GM19043 (cell line): Measurements from ENCODE around the gene ACOT9.
"Not testable (repeated sequence)": the region's sequence is repeated elsewhere in the genome, so short reads cannot be mapped to it uniquely, and the experiment has no call there.

ENCODE experiments used
- ATAC-seq: cut with Tn5 transposase; IDR thresholded peaks from one replicate; pipeline ENCODE4 v1.9.1; 2021; ENCODE audit warnings: low read depth; ENCODE audit not compliant: unreplicated experiment

ACOT9 gene

DNA sequence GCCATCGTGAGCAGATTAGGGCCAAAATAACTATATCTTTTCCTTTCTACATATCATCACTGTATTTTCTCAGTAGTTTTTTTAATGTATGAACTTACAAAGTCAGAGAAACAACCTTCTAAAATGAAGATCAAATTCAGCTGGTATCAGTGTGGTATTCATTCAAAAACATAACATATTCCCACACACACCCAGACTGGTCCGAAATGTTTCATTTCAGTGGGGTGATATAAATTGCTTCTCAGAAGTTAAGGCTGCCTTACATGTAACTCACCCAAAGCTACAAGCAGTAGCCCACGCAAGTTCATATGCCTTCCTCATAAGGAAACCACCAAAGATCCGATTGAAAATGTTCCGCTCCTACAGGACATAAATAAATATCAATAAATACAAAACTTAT, 37.8 kb downstream of the ACOT9 start:
- ATAC-seq: no peak

DNA sequence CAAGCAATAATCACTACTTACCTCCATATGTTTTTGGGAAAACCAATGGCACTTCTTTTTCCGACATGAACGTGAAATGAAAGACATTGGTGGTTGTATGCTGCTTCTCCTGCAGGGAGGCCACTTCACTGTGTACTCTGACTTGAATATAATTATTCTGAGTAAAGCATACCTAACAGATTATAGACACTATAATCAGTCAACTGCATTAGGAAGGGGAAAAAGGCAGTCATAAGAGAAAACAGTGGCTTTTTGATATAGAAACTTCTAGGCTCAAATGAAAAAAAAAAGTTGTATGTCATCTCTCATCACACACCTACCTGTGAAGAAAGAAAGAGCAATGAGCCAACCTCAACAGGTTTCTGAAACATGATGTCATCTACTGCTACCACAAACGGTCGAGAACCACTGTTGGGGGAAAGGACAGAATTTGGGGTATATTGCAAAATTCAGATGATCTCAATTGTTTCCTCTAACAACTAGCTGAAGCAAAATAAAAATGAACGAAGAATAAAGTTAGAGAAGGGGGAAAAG, 38.3 kb downstream of the ACOT9 start:
- no peak for ATAC-seq

DNA sequence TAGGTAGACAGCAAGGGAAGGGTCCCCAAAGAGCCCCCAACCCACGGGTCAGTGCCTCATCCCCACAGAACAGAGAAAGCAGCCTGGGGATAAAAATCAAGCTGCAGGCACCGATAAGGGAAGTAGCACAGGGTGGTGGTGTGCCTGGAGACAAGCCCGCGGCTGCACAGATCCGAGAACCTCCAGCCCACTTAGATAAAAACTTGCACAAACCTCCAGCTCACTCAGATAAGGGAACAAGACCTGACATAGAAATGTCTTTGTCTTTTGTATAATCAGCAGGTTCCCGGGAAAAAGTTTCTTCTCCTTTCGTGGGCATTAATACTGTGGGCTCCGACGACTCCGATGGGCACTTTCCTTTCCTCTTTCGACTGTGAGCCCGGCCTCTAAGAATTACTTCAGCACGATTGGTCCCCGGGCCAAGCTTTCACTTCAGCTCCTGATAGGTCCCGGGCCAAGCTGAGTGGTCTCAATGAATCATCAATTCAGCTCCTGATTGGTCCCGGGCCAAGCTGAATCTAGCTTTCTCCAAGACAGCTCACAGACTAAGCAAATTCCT, 43.4 kb downstream of the ACOT9 start:
- ATAC-seq: peak; percentile 69

DNA sequence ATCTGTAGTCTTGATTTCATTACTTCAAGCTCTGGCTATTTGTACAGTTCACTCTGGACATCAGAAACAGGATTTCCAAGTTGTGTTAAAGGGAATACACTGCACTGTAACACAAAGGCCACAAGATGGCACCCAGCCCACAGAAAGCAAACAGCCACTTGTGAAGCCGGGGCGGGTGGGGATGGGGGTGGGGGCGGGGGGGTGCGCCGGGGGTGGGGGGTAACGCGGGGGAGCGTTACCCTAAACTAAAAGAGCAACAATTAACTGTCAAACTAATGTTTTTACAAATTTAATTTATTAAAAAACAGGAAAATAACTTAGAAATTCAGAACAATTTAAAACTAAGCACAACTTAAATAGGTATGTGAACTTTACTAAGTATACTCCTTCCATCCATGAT, 48.5 kb downstream of the ACOT9 start:
- no peak for ATAC-seq

DNA sequence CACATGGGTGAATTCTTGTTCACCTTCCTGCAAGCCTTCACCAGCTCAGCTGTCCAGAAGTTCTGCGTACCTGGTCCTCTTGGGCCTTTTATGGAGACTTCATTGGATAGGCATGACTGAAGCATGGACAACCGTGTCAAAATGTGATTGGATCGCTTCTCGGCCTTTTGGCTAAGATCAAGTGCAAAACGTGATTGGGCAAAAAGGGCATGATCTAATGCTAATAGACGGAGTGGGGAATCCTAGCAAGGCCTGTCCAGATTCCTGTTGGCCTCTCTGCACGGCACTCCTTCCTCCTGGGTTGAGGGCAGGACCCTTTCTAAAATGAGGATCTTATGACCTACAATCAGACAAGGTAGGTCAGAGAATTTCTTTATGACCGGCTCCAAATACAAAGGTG, 50.9 kb downstream of the ACOT9 start:
- ATAC-seq: no peak

DNA sequence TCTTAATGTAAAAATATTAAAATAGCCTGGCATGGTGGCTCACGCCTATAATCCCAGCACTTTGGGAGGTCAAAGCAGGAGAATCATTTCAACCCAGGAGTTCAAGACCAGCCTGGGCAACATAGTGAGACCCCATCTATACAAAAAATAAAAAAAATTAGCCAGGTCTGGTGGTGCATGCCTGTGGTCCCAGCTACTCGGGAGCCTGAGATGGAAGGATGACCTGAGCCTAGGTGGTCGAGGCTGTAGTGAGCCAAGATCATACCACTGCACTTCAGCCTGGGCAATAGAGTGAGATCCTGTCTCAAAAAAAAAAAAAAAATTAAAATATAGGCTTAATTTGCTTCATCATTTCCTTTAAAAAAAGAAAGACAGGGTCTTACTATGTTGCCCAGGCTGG, 66.6 kb downstream of the ACOT9 start:
- not testable (repeated sequence) for ATAC-seq

DNA sequence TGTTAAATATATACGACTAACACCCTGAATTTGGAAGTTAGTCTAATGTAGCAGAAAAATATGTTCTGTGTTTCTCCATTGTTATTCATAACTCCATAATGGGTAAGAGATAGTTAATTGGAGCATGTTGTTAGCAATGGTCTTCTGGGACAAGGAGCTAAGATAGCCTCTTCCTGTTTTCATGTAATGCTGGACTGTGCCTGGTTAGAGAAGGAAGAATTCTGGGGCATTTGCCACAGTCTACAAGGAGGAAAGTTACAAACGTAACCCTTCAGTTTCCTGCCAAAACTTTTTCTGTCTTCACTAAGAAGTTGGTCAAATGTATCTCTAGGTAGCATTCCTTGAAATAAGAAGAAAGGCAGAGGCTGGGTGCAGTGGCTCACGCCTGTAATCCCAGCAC, 70.0 kb downstream of the ACOT9 start:
- ATAC-seq: no peak

DNA sequence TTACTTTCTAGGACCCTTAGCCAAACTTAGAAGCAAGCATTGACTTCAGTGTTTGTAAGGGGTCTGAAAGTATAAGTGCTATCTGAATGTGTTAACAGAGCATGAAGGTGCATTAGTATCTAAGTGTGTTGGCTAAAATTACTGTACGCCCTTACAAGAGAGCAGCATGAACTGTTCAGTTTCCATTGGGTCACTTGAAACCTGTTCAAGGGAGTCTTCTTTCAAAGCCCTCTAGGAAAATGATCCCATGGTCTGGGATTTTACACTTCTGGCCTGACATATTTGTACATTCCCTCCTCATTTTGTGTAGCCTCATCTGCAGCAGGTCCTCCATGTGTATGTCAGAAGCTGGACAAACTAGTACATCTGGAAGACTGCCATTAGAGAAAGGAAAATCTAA, 72.5 kb downstream of the ACOT9 start:
- no peak for ATAC-seq

DNA sequence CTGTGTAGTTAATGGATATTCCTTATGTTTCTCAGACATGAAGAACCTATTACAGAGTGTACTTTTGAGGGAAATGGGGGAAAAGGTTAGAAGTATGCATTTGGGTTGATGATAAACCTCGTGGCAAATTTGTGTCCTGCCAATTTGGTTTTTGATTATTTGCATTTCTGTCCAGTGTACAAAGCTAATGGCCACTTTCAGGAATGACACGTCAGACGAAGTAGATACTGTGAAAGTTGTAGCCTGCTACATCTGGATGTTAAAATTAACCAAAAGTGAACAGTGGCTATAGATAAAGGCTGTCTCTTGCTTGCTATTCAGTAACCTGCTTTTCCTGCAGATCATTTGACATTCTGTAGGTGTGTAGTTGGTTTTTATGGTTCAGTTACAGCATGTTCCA, 74.7 kb downstream of the ACOT9 start:
- ATAC-seq: peak; percentile 48

DNA sequence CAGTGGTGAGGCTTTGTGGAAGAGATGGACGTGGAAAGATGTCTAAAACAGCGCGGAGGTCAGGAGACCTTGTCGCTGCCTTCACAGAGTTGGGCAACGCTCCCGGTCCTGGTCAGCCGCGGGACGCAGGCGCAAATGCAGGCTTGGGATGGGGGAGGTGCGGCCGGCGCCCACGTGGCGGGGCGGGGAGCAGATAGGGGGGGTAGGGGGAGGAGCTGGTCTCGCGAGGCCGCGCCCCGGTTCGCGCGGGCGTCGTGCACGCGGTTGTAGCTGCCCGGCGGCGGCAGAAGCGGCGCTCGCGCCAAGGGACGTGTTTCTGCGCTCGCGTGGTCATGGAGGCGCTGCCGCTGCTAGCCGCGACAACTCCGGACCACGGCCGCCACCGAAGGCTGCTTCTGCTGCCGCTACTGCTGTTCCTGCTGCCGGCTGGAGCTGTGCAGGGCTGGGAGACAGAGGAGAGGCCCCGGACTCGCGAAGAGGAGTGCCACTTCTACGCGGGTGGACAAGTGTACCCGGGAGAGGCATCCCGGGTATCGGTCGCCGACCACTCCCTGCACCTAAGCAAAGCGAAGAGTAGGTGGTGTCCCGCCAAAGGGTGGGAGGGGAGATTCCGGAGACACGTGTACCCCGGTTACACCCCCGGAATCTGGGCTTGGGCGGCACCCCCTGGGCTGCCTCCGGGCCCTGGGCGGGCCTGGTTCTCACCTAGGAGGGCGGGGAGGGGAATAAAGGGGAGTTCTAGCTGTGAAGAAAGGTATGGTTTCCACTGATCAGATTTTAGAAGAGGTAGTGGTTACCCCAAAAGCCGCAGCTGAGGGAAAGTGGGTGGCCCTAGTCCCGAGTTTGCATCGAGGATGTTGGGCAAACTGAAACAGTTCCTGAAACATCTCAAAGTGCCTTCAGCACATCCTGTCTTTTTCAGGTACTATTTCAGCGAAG, 75.6 kb downstream of the ACOT9 start, which contains the start of gene PRDX4:
TSS of gene PRDX4 (plus strand) at position 255 of the 939 bp plus-strand sequence. CDS start at position 333, 78 bp downstream.
- ATAC-seq: peak; percentile 52

DNA sequence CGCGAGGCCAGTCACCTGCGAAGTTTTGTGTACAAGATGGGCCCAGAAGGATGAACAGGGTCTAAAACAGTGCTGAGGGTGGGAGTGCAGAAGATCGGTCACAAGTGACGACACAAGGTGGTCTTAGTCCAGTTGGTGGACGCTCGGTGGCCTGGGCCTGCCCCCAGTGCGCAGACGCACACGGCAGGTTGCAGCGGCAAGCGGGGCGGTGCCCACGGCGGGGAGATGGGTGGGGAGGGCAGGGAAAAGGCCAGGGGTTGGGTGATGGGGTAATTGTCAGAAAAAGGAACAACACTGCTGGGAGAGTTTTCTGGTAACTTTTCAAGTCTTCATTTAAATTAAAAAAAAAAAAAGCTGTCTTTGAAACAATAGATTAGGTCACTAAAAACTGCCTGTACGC, 76.8 kb downstream of the ACOT9 start:
- ATAC-seq: no peak

DNA sequence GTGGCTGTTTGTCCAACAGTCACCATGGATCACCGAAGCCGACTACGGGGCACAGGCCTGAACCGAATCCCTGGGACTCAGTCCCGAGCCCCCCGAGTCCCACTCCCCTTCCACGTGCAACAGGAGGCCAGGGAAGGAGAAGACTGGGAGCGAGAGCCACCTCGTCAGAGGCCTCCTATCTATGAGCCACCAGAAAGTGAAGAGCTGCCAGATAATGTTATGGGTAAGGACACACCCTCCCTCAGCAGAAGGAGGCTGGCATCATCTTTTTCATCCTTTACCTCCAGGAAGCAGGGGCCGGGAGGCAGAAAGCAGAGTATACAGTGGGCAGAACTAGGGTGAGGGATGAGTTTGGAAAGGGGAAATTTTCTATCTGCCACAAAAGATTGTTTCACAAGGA, 78.6 kb downstream of the ACOT9 start:
- no peak for ATAC-seq

DNA sequence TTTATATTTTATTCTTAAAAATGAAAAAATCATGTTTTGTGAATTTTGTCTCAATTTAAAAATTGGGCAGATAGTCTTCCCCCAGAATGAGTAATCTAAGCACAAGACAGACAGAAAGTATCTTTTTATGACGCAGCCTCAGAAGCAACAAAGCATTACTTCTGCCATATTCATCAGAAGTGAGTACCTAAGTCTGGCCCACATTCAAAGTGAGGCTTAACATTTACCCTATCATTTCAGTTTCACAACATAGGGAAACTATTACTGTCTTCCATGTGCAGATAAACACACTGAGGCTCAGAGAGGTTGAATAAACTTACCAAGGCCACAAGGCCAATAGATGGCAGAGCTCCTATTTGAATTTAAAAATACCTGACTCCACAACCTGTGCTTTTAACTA, 80.2 kb downstream of the ACOT9 start:
- ATAC-seq: peak; percentile 39

DNA sequence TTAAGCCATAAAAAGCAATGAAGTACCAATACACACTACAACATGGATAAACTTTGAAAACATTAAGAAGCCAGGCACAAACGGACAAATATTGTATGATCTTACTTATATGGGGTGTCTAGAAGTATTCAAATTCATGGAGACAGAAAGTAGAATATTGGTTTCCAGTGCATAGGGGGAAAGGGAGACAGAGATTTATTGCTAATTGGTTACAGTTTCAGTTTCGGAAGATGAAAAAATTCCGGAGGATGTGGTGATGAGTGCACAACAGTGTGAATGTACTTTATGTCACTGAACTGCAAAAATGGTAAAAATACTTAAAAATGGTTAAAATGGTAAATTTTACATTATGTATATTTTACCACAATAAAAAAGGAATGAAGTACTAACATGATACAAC, 80.9 kb downstream of the ACOT9 start:
- peak; percentile 40 for ATAC-seq

DNA sequence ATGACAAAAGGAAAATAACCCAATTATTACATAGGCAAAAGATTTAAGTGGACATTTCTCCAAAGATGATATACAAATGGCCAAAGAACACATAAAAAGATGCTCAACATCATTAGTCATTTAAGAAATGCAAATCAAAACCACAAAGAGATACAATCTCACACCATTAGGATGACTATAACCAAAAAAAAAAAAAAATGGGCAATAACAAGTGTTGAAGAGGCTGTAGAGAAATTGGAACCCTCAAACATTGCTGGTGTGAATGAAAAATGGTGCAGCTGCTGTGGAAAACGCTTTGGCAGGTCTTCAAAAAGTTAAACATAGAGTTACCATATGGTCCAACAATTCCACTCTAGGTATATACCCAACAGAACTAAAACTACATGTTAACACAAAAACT, 81.4 kb downstream of the ACOT9 start:
- no peak for ATAC-seq

DNA sequence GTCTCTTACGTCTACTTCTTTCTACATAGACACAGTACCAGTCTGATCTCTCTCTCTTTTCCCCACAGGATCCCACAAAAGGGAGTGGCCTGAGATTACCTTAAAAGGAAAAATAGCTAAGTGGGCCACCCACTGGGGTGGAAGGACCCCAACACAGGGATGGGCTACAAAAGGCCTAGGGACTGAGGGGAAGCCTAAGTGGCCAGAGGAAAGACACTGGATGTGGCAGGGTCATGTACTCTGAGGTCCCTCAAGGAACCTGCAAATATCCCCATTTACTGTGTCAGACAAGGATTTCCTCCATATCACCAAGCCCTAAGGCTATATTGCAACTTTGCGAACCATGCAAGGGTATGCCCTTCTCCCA, 82.3 kb downstream of the ACOT9 start:
- no peak for ATAC-seq

DNA sequence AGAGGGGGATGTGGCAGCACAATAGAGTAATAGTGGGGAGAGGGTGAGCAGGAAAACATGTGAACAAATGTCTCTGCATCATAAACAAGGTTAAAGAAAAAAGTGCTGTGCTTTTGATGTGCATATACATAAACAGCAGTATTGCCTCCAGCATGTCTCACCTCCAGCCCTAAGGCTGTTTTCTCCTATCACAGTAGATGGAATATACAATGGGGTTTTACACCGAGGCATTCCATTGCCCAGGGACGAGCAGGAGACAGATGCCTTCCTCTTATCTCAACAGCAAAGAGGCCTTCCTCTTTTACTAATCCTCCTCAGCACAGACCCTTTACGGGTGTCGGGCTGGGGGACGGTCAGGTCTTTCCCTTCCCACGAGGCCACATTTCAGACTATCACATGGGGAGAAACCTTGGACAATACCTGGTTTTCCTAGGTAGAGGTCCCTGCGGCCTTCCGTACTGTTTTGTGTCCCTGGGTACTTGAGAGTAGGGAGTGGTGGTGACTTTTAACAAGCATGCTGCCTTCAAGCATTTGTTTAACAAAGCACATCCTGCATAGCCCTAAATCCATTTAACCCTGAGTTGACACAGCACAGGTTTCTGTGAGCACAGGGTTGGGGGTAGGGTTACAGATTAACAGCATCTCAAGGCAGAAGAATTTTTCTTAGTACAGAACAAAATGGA, 82.9 kb downstream of the ACOT9 start:
- ATAC-seq: not testable (repeated sequence)

DNA sequence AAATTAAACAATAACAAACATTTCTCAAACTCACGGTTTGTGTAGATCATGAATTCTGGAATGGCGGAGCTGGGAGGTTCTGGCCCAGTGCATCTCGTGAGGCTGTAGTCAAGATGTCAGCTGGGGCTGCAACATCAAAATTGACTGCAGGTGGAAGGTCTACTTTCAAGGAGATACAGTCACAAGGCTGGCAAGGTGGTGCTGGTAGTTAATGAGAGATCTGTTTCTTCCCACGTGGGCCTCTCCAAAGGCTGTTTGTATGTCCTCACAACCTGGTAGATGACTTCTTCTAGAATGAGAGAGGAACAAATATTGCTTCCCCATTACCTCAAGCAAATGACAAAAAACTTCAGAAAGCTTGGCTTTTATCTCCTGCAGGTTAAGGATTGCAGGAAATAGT, 83.7 kb downstream of the ACOT9 start:
- no peak for ATAC-seq

DNA sequence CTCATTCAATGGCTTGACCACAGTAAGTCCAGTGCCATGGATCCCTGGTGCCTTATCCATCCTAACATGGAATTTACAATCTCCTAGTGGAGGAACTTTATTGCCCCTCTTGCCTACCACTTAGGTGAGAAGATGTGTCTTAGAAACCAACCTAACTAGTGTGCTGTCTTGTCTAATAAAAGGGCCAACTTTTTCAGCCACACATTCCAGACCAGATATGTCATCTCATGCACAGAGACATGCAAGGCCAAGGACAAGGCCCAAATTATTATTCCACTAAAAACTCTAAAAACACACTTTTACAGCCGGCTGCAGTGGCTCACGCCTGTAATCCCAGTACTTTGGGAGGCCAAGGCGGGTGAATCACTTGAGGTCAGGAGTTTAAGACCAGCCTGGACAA, 86.4 kb downstream of the ACOT9 start:
- no peak for ATAC-seq

DNA sequence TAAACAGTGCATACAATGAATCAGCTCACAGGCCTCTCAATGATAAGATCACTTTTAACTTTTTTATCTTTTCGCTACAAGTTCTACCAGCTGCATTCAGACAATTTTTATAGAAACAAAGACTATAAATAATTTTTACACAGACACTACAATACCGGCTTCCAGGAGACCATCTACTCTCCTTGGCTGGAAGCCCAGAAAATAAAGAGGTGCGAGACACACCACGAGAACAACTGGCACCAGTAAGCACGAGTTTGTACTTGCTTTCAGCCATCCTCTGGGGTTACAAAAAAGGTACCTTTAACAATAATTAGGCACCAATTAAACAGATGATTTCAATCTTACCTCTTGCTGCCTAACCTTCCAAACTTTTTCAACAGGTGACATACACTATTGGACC, 87.0 kb downstream of the ACOT9 start:
- no peak for ATAC-seq
